Measurements from ENCODE around the gene ELMO1.

ELMO1 gene

DNA sequence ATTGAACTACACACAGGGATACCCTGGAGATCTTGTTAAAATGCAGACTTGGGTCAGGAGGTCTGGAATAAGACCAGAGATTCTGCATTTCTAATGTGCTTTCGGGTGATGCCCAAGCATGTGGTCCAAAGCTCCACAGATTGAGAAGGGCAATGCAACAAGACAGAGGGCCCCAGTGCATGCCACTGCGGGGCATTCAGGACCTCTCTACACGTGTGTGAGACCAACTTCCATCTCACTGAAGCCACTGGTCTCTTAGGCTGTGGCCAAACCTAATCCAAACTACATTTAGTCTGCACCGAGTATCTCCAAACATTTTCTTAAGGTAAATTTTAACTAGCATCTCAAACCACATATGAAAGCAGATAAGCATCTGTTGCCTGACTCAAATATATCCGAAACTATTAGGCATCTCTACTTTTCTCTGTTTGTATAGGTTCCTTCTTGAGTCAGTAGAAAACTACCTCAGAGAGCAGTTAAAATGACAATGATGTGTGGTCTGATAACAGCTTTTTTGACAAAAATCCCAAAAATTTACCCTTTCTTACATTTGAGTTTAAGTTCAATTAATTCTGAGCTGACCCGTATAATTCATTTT, 107.5 kb downstream of the ELMO1 start:
- DNase-seq = no peak

DNA sequence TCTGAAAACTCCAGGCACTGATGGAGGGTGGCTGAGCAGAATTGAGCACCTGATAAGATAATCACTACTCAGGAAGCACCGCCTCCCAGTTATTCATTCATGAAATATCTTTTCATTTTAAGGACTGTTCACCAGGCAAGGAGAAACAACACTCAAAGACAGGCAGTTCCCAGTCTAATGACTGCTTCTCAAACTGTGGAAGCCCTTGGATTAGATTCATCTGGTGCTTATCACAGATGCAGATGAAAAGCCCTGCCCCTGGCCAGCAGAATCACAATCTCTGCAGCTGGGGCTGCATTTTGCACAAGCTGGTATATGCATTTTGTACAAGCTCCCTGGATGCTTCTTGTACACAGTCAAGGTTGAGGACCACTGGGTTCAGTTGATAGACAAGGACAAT, 109.7 kb downstream of the ELMO1 start:
- DNase-seq = no peak

GRCh38 chr7:37337522-37337921, 111.1 kb downstream of the ELMO1 start:
- DNase-seq = no peak

DNA sequence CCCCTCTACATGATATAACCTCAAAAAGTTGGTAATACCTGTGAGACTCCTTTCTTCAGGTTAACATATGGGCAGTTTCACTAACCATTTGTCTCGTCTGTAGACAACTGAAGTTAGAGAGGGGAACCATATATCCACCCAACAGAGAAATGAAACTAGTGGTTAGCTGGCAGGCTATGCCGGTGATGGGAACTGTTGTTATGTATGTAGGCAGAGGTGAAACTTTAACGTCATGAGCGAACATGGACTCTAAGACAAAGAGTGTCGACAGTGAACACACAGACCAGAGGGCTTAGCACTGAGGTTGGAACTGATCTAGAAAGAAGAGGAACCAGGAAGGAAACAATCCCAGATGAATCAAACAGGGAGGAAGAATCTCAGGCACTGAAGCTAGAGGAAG, 112.4 kb downstream of the ELMO1 start:
- no peak for DNase-seq

DNA sequence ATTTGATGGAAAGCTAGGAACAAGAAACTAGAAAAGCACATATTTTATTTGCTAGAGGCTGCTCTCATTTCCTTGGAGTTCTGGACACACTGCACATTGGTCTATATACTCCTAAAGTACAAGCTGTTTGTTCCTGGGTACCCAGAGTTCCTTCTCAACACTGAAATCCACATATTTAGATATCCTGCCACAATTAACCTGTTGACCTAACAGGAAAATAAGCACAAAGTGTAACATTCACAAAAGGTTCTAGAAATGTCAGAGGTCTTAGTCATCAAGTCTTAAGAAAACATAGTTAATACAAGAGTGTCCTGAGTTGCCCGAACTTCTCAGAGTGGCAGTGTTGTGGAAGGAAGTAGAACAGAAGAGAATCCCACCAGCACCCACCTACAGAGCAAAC, 115.6 kb downstream of the ELMO1 start:
- DNase-seq = no peak

- DNase-seq = no peak
Observed at GRCh38 chr7:37332243-37333016, 116.2 kb downstream of the ELMO1 start.

GRCh38 chr7:37330775-37331174, 117.9 kb downstream of the ELMO1 start:
- DNase-seq = no peak

- no peak for DNase-seq
Observed at GRCh38 chr7:37329940-37330339, 118.7 kb downstream of the ELMO1 start.

DNA sequence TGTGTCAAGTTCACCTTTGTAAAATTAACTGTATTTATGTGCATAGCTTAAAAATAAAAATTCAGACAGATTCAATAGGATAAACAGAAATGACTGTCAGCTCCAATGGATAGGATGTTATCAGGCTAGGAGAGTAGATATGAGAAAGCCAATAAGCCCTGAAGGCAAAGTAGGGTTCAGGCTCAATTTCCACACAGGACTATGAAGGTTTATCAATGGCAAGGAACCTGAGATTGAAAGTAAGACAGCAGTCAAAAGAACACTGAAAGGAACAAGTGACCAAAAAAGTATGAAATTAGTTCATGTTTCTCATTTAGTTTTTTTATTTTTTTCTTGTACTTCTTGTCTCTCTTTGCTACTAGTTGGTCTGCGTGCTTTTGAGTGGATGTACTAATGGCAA, 121.4 kb downstream of the ELMO1 start:
- DNase-seq = no peak

- DNase-seq = no peak
Observed at GRCh38 chr7:37323966-37324365, 124.7 kb downstream of the ELMO1 start.

DNA sequence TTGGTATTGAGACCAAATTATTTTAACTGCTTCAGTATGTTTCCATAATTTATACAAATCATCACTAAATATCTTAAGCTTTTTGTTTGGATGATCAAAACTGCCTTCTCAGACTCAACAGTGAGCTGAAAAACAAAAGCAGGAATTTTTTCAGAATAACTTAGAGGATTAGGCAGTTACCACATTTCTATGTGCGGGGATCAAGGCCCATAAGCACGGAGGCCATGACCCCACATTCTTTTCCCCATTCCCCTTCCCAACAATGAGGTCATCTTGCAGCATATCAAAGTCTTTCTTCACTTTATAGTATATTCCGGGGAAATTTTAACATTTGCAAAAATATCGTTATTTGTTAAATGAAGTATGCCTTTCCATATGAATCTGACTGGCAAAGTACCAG, 125.8 kb downstream of the ELMO1 start:
- no peak for DNase-seq

- DNase-seq = no peak
Observed at GRCh38 chr7:37320848-37321468, 127.7 kb downstream of the ELMO1 start.

GRCh38 chr7:37320140-37320847, 128.4 kb downstream of the ELMO1 start:
- DNase-seq = no peak

- no peak for DNase-seq
Observed at GRCh38 chr7:37318541-37318940, 130.1 kb downstream of the ELMO1 start.

DNA sequence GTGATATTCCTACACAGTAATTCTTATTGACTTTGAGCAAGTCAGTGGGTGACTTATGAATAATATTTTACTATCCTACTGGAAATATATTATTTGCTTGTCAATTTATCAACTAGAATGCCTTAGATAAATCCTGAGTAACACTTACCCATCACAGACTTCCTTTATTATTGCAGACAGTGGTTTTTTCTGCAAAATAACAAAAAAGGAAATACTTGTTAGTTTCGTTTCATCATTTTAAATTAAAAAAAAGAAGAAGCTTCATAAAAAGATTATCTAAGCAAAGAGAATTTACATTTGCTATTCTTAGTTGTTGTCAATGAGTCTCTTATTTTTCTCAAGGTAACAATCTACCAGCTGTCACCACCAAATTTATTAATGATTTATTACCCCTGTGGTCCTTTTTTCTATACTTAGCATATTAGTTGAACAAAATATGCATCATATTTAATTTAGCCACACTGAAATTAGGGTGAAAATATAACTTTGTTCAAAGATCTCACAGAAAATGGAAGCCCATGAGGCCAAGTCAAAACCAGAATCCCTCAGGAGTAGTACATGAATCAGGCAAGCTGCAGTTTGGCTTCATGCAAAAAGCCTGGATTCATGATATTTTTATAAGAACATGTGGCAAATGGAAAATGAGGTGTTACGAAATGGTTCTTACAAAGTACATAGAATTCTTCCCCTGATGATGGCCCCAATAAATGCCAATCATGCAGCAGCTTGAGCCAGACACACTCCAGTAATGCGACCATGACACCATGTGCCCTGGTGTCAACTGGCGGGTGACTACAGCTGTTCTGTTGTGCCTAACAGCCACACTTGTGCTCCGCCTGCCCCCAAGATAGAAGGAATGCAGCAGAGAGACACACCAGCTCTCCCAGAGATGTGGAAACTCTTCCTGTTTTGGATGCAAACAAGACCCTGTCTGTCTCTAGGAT, 132.6 kb downstream of the ELMO1 start:
- DNase-seq = no peak

DNA sequence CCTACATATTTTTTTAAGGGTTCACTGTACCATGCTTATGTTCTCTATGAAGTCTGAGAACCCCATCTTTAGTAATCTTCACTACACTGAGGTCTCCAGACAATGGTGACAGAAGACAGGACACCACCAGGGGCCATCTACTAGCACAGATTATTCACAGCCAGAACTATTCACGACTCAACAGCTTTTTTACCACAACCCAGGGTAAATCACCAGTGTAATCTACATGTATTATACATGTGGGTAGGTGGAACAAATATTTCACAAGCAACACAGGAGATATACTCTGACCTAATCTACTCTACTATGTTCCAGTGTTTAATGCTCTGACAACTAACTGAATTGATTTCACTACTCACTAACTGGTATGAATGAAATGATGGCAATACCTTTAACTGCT, 136.1 kb downstream of the ELMO1 start:
- DNase-seq = no peak

DNA sequence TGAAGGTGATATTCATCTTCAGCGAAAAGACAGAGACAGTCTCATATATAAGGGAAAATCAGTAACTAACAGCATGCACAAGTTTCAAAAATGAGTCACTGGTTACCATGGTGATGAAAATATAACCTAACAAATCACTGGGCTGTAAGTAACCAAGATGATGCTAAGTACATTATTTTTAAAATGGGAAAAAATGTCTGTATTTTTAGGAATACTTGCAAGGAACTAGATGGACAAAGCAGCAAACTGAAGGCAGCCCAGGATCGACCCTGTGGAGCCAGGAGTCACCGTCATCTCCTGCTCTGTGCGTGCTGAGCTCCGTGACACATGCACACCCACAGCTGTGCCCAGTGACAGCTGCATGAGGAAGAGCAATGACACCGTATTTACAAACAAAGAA, 137.3 kb downstream of the ELMO1 start:
- no peak for DNase-seq

DNA sequence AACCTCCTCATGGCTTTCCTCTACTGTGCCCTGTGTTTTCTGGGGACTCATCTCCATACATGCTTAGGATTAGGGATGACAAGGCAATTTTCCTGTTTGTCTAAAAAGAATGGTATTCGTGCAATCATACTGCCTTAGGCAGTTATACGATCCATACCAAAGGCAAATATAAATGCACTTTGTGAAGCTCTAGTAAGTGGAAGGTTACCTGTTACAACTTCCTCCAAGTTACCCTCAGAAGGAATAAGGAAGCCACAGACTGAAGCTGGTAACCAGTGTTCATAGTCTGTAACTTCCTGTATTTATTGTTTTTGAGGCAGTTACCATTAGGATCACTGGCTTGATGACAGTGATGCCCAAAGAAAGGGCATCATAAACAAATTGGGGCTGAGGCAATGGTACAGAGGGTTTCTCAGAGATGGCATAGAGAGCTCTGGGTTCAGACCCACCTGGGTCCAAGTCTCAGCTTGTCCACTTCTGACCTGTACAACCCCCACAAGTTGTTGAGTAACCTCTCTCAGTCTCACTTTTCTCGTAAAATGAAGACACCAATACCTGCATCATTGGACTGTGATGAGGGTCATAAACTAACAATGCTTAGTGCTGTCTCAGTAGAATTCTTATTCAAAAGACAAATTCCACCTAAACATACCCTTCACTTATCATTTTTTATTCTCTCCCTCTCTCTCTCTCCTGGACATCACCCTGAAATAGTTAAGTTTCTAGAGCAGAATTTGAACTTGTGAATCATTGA, 138.2 kb downstream of the ELMO1 start:
- no peak for DNase-seq

DNA sequence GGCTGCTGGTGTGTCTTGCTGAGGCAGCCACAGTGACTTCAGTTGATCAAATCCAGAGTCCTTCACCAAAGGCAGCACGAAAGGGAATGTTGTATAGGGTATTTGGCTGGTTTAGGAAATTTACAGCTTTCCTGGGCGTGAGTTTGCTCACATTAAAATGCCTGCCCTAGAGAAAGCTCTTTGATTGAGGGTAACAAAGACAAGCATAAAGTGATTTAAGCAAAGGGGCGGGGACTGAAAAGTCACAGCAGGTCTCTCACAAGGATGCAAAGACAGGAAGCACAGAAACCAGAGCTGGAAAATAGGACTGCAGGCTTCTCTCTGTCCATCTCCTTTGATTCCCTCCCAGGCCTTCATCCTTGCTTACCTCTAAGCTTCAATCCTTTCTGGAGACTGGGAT, 139.2 kb downstream of the ELMO1 start:
- no peak for DNase-seq

DNA sequence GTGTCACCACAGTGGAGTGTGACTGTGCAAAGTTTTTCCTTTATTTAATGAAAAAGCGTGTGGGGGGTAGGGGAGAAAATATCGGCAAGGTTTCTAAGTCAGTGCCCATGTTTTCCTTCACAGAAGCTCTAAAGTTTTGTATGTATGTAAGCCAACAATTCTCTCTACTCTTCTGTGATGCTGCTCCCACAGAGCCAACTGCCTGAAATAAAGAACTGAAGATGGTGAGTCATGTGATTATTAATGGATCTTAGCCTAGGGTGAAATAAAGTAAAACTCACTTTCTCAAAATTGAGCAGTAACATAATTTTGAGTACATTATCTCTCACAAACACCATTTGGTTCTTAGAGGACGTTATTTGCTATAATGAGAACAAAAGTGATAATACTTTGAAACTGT, 143.7 kb downstream of the ELMO1 start:
- DNase-seq = no peak

DNA sequence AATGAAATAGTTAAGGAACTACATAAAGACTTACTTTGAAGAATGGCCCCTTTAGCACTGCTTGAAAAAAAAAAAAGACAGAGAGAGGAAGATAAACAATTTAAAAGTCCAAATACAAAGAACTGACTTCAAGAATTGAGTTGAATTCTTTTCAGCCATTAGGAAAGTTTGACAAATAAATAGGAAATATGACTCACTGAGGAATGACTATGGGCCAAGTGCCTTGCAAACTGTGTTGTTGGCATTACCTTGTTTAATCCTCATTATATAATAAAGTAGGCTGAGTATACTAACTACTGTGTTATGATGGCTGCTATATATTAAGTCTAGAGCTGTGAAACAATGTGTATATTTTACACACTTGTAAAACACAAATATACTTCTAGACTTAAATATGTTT, 151.1 kb downstream of the ELMO1 start:
- no peak for DNase-seq

DNA sequence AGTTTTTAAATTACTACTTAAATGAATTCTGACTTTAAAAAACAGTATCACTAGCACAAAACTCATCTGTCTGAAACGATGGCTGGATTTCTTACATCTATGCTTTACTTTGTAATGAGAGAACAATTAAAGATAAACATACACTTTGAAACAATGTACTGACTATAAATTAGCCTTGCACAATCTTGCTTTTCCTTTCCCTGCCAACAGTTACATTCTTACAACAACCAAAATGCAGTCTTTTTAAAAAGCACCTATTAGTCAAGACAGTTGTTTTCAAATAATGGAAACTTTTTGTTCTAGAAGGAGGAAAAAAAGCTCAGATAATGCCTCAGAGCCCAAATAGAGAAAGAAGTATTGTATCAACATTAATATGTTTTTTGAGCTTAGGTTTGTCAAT, 153.3 kb downstream of the ELMO1 start:
- no peak for DNase-seq
